SK-N-SH (cell line): ENCODE results near the gene GMPR2. TPM values are rescaled to one million over a fixed set of nuclear protein-coding genes. Genes with fewer than 3 reads are reported as not detected.

ENCODE experiments used
- CTCF ChIA-PET: fragments of 300-600, 350-600 bp; formaldehyde crosslinking; extraction: SDS; loops from one replicate; lab custom pipeline; 2021; lab: Yijun Ruan, JAX
- POLR2A ChIA-PET: fragments of 350-600 bp; sonication (Branson Sonifier 250); formaldehyde crosslinking; extraction: SDS; loops from one replicate; lab custom pipeline; 2020; ENCODE audit warnings: antibody characterized with exemption, inconsistent platforms; lab: Yijun Ruan, JAX
- DNase-seq: peaks from one replicate; pipeline ENCODE4 v3.0.0; 2012
- H2AFZ ChIP-seq: fragments of 200-600 bp; sonication (generic); 2 replicates; pipeline ENCODE4 v1.8.1; 2016; ENCODE audit warnings: antibody characterized with exemption, mild to moderate bottlenecking, low read depth
- H3F3A ChIP-seq: fragments of 200-600 bp; sonication (generic); replicated peaks from 2 replicates; pipeline ENCODE3; 2016; ENCODE audit warnings: antibody characterized with exemption, mild to moderate bottlenecking; ENCODE audit not compliant: insufficient read depth
- H3K27ac ChIP-seq, 2 experiments: fragments of 200-500 bp in 1 of 2; fragments of 200-600 bp in 1 of 2; sonication (Bioruptor generic) in 1 of 2; sonication (generic), shearing (Covaris generic) in 1 of 2; 2 replicates each; pipeline versions ENCODE4 v1.5.1 to v1.6.1; 2014 to 2016; ENCODE audit warnings: low read depth in 2 of 2, inconsistent platforms in 1 of 2, low read length in 1 of 2, mild to moderate bottlenecking in 1 of 2, mixed read lengths in 1 of 2
- H3K27me3 ChIP-seq: fragments of 200-600 bp; sonication (generic), shearing (Covaris generic); 2 replicates; pipeline ENCODE4 v1.6.1; 2016; ENCODE audit warnings: mixed run types; ENCODE audit not compliant: insufficient read depth
- H3K36me3 ChIP-seq, 2 experiments: fragments of 200-500 bp in 1 of 2; fragments of 200-600 bp in 1 of 2; sonication (Bioruptor generic) in 1 of 2; sonication (generic) in 1 of 2; replicated peaks in 1 of 2; 2 replicates each; pipeline versions ENCODE3 to v1.5.1; 2014 to 2016; ENCODE audit warnings: low read length in 1 of 2, mild to moderate bottlenecking in 1 of 2; ENCODE audit not compliant: insufficient read depth in 2 of 2, control insufficient read depth in 1 of 2
- H3K4me1 ChIP-seq, 2 experiments: fragments of 200-500 bp in 1 of 2; fragments of 200-600 bp in 1 of 2; sonication (Bioruptor generic) in 1 of 2; sonication (generic), shearing (Covaris generic) in 1 of 2; 2 replicates each; pipeline versions ENCODE4 v1.5.1 to v1.6.1; 2014 to 2016; ENCODE audit warnings: low read depth in 1 of 2, low read length in 1 of 2, mixed run types in 1 of 2; ENCODE audit not compliant: insufficient read depth in 2 of 2, control insufficient read depth in 1 of 2
- H3K4me2 ChIP-seq: fragments of 200-600 bp; sonication (generic), shearing (Covaris generic); 2 replicates; pipeline ENCODE4 v1.6.1; 2017; ENCODE audit warnings: mixed run types
- H3K4me3 ChIP-seq, 2 experiments: fragments of 200-500 bp in 1 of 2; fragments of 200-600 bp in 1 of 2; sonication (Bioruptor generic) in 1 of 2; sonication (generic), shearing (Covaris generic) in 1 of 2; 2 replicates each; pipeline versions ENCODE4 v1.5.1 to v1.8.1; 2014 to 2016; ENCODE audit warnings: low read depth in 2 of 2, inconsistent platforms in 1 of 2, low read length in 1 of 2, mild to moderate bottlenecking in 1 of 2, mixed read lengths in 1 of 2, moderate library complexity in 1 of 2
- H3K79me2 ChIP-seq: fragments of 200-600 bp; sonication (generic); 2 replicates; pipeline ENCODE4 v1.8.1; 2017; ENCODE audit warnings: mild to moderate bottlenecking; ENCODE audit not compliant: insufficient read depth
- H3K9ac ChIP-seq: fragments of 200-600 bp; sonication (generic); 2 replicates; pipeline ENCODE4 v1.6.1; 2017; ENCODE audit warnings: mixed run types
- H3K9me2 ChIP-seq: fragments of 200-600 bp; sonication (generic); 2 replicates; pipeline ENCODE4 v1.6.1; 2017; ENCODE audit warnings: mixed run types
- H3K9me3 ChIP-seq: fragments of 200-600 bp; sonication (generic); 2 replicates; pipeline ENCODE4 v1.6.1; 2017; ENCODE audit warnings: mixed run types, mild to moderate bottlenecking, moderate library complexity
- H4K20me1 ChIP-seq: fragments of 200-600 bp; sonication (generic); 2 replicates; pipeline ENCODE4 v1.6.1; 2017; ENCODE audit warnings: mild to moderate bottlenecking, mixed run types; ENCODE audit not compliant: insufficient read depth
- CTCF ChIP-seq: fragments of 200-600 bp; sonication (generic); IDR thresholded peaks from 2 replicates; pipeline ENCODE4 v1.6.1; 2017; ENCODE audit warnings: antibody characterized with exemption, mild to moderate bottlenecking, moderate library complexity
- ELF1 ChIP-seq: IDR thresholded peaks from 2 replicates; pipeline ENCODE4 v1.4.0; 2012
- EP300 ChIP-seq, 2 experiments: IDR thresholded peaks; 2 replicates each; pipeline versions ENCODE4 v1.4.0 to v1.6.1; 2012; ENCODE audit warnings: borderline replicate concordance in 1 of 2, low read depth in 1 of 2, low read length in 1 of 2
- EZH2phosphoT487 ChIP-seq: fragments of 200-600 bp; sonication (generic); IDR thresholded peaks from 2 replicates; pipeline ENCODE4 v1.6.1; 2017; ENCODE audit warnings: low read depth, mixed run types, mild to moderate bottlenecking, antibody characterized with exemption, moderate library complexity, borderline replicate concordance
- FOXJ3 ChIP-seq: sonication (generic); formaldehyde crosslinking; IDR thresholded peaks from 2 replicates; pipeline ENCODE4 v1.5.1; 2020; ENCODE audit warnings: mild to moderate bottlenecking, missing genetic modification reagents
- FOXM1 ChIP-seq: IDR thresholded peaks from 2 replicates; pipeline ENCODE4 v1.4.0; 2012; ENCODE audit warnings: low read depth, mild to moderate bottlenecking
- GABPA ChIP-seq: IDR thresholded peaks from 2 replicates; pipeline ENCODE4 v1.4.0; 2012; ENCODE audit warnings: low read depth, mild to moderate bottlenecking
- GATA2 ChIP-seq: sonication (generic); formaldehyde crosslinking; IDR thresholded peaks from 2 replicates; pipeline ENCODE4 v1.5.0; 2020; ENCODE audit warnings: mild to moderate bottlenecking, missing genetic modification reagents
- JUND ChIP-seq: IDR thresholded peaks from 2 replicates; pipeline ENCODE4 v1.4.0; 2012
- PBX3 ChIP-seq: IDR thresholded peaks from 2 replicates; pipeline ENCODE4; 2012
- POLR2AphosphoS5 ChIP-seq: IDR thresholded peaks from 2 replicates; pipeline ENCODE4 v1.6.1; 2012; ENCODE audit warnings: low read depth, low read length
- RAD21 ChIP-seq: IDR thresholded peaks from 2 replicates; pipeline ENCODE4 v1.6.1; 2012; ENCODE audit warnings: mild to moderate bottlenecking, low read length
- RCOR1 ChIP-seq: fragments of 150-350 bp; IDR thresholded peaks from 2 replicates; pipeline ENCODE4 v1.6.1; 2017; ENCODE audit warnings: antibody characterized with exemption, low read length
- REST ChIP-seq: IDR thresholded peaks from 2 replicates; pipeline ENCODE4 v1.6.1; 2012; ENCODE audit warnings: mild to moderate bottlenecking, low read depth, low read length, moderate library complexity
- RFX5 ChIP-seq: IDR thresholded peaks from 2 replicates; pipeline ENCODE4 v1.6.1; 2012; ENCODE audit warnings: mild to moderate bottlenecking, improper control_type of control experiment, low read length
- RXRA ChIP-seq: IDR thresholded peaks from 2 replicates; pipeline ENCODE4 v1.4.0; 2012; ENCODE audit warnings: low read depth, mild to moderate bottlenecking, borderline replicate concordance
- WGBS: methylation state at CpG from one replicate; pipeline ENCODE4 v1.1.6; 2017; ENCODE audit warnings: low lambda C conversion rate; 5-methylcytosine and 5-hydroxymethylcytosine counted together
- polyA plus RNA-seq, 3 experiments: library from polyadenylated mRNA; depleted of rRNA; stranded (reverse); fragments of >200 nt; gene quantifications; 2 replicates each; pipeline ENCODE4 v1.2.3, GENCODE V29; 2012
- TF ChIP-seq, protein P1 (sequence below): IDR thresholded peaks from 2 replicates; pipeline ENCODE4 v1.4.0; 2012; ENCODE audit warnings: low read depth
- TF ChIP-seq, protein P2 (sequence below): IDR thresholded peaks from 2 replicates; pipeline ENCODE4 v1.4.0; 2012; ENCODE audit warnings: low read depth, borderline replicate concordance

The GMPR2 gene
- polyA plus RNA-seq, 1 of the 3 experiments (the other 2 are of a cell fraction) = 97.0 TPM

DNA sequence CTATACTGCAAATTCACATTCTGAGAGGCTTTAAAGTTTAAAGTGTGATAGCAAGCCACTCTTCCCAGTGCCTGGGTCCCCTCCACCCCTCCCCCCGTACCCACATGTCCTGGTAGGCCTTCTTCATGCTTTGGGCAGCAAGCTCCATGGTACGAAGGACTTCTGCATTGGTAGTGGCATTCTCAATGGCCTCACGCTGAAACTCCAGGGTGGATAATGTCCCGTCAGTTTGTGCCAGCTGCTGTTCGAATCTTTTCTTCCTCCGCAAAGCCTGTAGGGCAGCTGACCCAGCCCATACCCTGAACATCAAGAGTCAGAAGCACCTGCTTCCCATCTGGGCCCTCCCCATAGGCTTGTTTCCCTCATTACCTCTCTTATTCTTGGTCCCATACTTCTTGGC, 21.4 kb upstream of the GMPR2 start (continued):
- TF ChIP-seq REST (no peak), RXRA (no peak), POLR2AphosphoS5 (no peak), RAD21 (no peak), CTCF (no peak), FOXJ3 (no peak), FOXM1 (no peak), RFX5 (no peak), EZH2phosphoT487 (no peak), EP300 (IDR thresholded peaks at IDR 0.05; ENCODE audit: borderline replicate concordance in 1 of 2, low read depth in 1 of 2, low read length in 1 of 2) (no peak)
- TF ChIP-seq, protein P1, sequence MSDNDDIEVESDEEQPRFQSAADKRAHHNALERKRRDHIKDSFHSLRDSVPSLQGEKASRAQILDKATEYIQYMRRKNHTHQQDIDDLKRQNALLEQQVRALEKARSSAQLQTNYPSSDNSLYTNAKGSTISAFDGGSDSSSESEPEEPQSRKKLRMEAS = no peak
- TF ChIP-seq, all 33 proteins: peak for 0

GRCh38 chr14:24212924-24213865, 19.5 kb upstream of the GMPR2 start, which contains the start of gene CHMP4A:
CHMP4A (minus strand) TSS chr14:24213488; CDS start chr14:24213439, 49 bp downstream.
- ChIA-PET CTCF (interaction anchor here (0.8 to 3.8 kb wide), 9 partner anchors 18 to 223 kb away, joined by 3 to 20 read pairs (median 4); partner anchors contain the start of genes CIDEB, TINF2 and TM9SF1), POLR2A (interaction anchor here (0.8 to 2.0 kb wide), 8 partner anchors 10 to 67 kb away, joined by 3 to 15 read pairs (median 5); partner anchors contain the start of genes IPO4, PSME2, RABGGTA and RNF31)
- H3K9me2 ChIP-seq = no peaks in the 10 kb centered on the region
- H3K9me3 ChIP-seq = no peaks in the 10 kb centered on the region
- peak within 1 kb of the TSS; percentile 79 for H2AFZ ChIP-seq
- peak within 1 kb of the TSS; percentile 98 for H3K9ac ChIP-seq
- WGBS = under 1% methylated on average over 37 of the region's 53 CpGs
- H3K4me1 ChIP-seq = peaks cover 9 to 17% of the 10 kb centered on the region in 2 experiments; a peak in 3 of 4 replicates
- peak within 1 kb of the TSS; percentile 73 to 80 for H3K4me3 ChIP-seq
- H3K27me3 ChIP-seq = no peaks in the 10 kb centered on the region
- peak; percentile 94 for DNase-seq
- peaks cover 26% of the 10 kb centered on the region for H3F3A ChIP-seq
- H3K4me2 ChIP-seq = peak within 1 kb of the TSS; percentile 78
- H3K27ac ChIP-seq = peak within 1 kb of the TSS; percentile 93 to 96
- H3K79me2 ChIP-seq = peaks cover 39% of the 10 kb centered on the region
- H3K36me3 ChIP-seq = peaks cover 24 to 48% of the 10 kb centered on the region in 2 experiments
- H4K20me1 ChIP-seq = no peaks in the 10 kb centered on the region
- TF ChIP-seq, protein P2, sequence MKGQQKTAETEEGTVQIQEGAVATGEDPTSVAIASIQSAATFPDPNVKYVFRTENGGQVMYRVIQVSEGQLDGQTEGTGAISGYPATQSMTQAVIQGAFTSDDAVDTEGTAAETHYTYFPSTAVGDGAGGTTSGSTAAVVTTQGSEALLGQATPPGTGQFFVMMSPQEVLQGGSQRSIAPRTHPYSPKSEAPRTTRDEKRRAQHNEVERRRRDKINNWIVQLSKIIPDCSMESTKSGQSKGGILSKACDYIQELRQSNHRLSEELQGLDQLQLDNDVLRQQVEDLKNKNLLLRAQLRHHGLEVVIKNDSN = peak; percentile 96
- TF ChIP-seq JUND = peak; percentile 40; the same call in 1 of the 2 replicates
- TF ChIP-seq ELF1 = peak; percentile 98
- peak; percentile 58 for TF ChIP-seq GABPA
- TF ChIP-seq CTCF = peak; percentile 25; the same call in 1 of the 2 replicates
- no peak for TF ChIP-seq FOXM1
- no peak for TF ChIP-seq GATA2 (CRISPR knock-in tag)
- peak; percentile 53 for TF ChIP-seq PBX3
- no peak for TF ChIP-seq RCOR1
